GF-D8 (cell line): ENCODE data around the gene SDF2L1.
"Not testable (repeated sequence)": the region's sequence is repeated elsewhere in the genome, so short reads cannot be mapped to it uniquely, and the experiment has no call there.

Source experiments
- DNase-seq: peaks from one replicate; lab custom pipeline; 2025; lab: John Stamatoyannopoulos, UW

SDF2L1 gene

DNA sequence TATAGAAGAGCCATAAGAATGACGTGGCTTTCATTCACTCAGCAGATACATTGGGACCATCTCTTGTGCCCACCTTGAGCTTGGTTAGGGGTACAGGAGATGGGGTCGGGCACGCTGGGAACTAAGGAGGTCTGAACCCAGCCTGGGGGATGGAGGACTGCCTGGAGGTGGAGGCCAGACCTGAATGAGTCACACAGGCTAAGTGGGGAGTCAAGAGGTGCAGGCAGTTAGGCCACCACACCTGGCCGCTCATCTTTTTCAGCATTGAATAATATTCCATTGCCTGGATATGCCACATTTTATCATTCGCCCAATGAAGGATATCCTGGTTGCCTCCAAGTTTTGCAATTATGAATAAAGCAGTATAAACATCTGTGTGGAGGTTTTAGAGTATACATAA, 19.9 kb downstream of the SDF2L1 start:
- DNase-seq = no peak

DNA sequence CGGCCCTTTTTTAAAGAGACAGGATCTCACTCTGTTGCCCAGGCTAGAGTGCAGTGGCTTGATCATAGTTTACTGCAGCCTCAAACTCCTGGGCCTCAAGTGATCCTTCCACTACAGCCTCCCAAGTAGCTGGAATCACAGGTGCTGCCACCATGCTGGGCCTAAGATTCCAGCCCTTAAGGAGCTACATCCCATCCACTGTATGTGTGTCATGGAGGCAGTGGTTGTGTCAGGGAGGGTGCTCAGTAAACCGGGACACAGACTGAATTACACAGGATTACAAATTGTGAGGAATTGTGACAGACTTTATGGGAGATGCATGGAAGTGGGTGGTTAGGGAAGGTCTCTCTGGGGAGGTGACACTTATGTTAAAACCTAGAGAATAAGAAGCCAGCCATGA, 21.6 kb downstream of the SDF2L1 start:
- no peak for DNase-seq

DNA sequence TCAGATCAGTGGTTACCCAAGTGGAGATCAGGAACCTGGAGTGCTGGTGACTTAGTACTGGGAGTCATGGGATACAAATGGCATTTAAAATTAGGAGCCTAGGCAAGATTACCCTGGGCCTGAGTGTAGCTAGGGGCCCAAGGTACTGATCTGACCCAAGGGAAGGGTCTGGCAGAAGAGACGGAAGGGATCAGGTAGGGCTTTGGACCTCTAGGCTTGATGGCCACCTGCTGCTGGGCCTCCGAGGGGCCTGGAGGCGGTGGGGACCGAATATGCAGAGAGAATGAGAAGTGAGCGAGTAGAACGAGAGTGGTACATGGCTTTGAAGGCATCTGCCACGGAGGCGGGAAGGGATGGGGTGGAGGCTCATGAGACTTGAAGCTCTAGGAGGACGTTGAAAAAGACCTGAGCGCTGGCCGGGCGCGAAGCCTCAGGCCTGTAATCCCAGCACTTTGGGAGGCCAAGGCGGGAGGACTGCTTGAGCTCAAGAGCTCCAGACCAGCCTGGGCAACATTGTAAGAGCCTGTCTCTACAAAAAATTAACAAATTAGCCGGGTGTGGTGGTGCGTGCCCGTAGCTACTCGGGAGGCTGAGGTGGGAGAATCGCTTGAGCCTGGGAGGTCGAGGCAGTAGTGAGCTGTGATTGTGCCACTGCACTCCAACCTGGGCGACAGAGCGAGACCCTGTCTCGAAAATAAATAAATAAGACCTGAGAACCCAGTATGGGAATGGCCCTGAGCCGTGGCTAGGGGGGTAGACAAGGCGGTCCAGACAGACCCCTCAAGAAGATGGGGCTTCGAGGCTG, 23.1 kb downstream of the SDF2L1 start:
- DNase-seq = no peak

DNA sequence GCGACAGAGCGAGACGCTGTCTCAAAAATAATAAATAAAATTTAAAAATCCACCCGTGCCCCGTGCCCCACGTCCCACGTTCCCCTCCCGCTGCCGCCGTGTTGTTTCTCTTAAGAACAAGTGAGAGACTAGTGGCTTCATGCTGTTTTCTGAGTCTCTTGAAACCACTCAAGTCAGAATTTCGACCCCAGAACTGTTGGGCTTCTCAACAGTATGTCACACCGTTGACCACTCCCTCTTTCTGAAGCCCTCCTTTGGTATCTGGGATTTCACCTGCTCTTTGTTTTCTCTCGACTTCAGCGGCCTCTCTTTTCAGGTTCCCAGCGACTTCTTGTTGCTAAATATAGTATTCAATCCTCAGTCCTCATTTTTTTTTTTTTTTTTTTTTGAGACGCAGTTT, 24.7 kb downstream of the SDF2L1 start:
- no peak for DNase-seq

DNA sequence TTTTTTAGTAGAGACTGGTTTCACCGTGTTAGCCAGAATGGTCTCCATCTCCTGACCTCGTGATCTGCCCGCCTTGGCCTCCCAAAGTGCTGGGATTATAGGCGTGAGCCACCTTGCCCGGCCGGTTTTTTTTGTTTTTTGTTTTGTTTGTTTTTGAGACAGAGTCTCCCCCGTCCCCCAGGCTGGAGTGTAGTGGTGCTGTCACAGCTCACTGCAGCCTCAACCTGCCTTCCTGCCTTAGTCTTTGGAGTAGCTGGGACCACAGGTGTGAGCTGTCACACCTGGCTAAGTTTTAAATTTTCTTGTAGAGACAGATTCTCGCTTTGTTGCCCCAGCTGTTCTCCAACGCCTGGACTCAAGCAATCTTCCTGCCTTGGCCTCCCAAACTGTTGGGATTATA, 26.9 kb downstream of the SDF2L1 start:
- DNase-seq = no peak

DNA sequence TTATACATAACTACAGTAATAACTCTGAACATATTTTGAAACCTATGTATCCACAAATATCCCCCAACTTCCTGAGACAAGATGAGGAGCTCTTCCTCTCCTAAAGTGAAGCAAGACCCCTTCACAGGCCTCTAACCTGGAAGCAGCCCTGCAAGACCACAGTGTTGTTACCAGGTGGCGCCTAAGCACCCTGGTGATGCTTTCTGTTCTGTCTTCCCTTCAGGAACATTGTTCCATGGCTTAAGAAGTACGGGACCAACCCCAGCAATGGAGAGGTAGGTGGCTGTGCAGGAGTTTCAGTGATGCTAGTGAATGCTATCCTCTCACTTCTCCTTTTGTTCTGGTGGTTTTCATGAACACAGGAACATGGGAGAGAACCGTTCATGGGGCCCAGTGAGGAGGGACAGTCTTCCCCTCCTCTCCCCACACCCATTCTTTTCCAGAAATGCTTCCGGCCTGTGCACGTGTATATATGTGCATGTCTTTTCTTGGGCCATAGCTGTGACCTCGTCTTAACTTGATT, 30.1 kb downstream of the SDF2L1 start:
- no peak for DNase-seq

DNA sequence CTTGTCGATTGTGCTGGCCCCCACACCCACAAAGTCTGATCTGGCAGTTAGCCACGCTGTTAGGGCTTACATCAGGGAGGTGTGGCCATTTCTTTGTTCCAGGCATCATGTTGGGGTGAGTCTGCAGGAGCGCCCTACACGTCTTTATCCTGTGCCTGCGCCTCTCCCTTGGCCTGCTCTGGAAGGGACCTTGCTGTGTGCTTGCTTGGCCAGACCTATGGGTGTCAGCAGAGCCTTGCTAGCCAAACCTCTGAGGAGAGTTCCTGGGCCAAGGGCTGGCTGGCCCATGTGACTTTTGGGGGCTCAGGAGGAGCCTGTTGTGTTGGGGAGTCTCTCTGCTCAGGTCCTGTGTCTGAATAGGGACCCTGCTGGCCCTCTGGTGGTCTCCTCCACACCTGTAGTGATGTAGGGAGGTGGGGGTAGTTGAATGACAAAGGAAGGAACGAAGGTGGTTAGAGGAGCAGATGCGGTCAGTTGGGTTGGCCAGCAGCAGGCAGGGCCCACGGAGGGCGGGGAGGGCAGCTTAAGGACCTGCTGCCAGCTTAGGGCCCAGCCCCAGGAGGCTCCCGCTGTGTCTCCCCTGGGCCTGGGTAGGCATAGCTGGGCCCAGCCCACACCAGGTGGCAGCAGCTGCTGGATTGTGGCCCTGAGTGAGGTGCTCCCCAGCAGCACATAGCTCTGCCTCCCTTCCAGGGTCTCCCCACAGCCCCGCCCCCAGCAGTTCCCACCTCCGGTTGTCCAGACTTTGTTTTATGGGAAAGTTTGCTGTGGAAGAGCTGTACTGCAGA, 31.6 kb downstream of the SDF2L1 start:
- DNase-seq = no peak

DNA sequence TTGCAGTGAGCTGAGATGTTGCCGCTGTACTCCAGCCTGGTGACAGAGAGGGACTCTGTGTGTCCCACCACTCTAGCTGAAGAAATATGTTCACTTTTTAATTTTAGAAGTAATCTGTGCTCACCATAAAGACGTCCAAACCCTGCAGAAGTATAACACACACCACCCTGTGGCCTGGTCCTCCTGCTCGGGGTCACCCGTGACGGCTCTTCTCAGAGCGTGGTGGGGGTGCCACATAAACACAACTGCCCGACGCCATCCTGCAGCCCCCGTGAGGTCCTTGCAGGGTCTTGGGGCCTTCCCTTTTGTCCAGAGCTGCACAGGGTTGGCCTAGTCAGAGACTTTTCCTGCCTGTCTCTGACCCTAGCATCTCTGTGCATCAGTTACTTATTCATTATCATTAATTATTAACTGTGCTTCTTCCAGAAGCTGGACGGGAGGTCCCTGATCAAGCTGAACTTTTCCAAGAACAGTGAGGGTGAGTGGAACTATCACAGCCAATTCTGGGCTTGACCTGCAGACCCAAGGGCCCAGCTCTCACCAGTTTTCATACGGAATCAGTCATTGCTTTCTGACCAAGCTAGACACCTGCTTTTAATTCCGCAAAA, 32.6 kb downstream of the SDF2L1 start:
- DNase-seq = no peak

DNA sequence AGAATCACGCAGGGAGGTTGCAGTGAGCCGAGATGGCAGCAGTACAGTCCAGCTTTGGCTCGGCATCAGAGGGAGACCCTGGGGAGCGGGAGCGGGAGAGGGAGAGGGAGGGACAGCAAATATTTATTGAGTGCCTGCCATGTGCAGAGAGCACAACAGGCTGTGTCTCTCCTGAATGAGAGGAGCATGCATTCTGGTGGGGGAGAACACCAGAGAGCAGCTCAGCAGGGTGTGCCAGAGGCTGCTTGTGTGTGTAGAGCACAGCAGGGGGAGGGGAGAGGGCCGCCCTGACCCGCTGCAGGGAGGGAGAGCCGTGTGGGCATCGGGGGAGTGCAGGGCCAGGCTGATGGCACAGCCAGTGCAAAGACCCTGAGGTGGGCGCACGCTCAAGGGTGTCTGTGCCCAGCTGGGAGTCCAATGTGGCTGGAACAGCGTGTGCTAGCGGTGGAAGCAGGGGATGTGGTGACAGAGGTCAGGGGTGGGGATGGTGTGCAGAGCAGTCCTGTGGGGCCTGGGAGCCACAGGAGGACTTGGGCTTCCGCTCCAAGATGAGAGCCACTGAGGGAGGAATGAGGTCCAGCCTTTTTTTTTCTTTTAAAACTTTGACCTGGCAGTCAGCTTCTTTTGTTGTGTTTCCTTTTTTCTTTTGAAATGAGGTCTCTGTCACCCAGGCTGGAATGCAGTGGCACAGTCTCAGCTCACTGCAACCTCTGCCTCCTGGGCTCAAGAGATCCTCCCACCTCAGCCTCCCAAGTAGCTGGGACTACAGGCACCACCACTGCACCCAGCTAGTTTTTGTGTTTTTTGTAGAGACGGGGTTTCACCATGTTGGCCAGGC, 35.7 kb downstream of the SDF2L1 start:
- no peak for DNase-seq

DNA sequence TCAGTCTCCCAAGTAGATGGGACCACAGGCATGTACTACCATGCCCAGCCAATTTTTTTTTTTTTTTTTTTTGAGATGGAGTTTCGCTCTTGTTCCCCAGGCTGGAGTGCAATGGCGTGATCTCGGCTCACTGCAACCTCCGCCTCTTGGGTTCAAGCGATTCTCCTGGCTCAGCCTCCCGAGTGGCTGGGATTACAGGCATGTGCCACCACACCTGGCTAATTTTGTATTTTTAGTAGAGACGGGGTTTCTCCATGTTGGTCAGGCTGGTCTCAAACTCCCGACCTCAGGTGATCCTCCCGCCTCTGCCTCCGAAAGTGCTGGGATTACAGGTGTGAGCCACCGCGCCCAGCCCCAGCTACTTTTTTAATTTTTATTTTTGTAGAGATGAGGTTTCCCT, 36.7 kb downstream of the SDF2L1 start:
- DNase-seq = not testable (repeated sequence)

DNA sequence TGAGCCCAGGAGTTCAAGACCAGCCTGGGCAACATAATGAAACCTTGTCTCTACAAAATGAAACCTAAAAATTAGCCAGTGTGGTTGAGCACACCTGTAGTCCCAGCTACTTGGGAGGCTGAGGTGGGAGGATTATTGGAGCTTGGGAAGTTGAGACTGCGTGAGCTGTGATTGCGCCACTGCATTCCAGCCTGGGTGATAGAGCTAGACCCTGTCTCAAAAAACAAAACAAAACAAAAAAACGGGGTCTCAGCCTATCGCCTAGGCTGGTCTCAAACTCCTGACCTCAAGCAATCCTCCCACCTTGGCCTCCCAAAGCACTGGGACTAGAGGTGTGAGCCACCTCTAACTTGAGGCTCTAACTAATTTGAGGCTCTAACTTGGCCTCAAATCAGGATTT, 37.3 kb downstream of the SDF2L1 start:
- no peak for DNase-seq

DNA sequence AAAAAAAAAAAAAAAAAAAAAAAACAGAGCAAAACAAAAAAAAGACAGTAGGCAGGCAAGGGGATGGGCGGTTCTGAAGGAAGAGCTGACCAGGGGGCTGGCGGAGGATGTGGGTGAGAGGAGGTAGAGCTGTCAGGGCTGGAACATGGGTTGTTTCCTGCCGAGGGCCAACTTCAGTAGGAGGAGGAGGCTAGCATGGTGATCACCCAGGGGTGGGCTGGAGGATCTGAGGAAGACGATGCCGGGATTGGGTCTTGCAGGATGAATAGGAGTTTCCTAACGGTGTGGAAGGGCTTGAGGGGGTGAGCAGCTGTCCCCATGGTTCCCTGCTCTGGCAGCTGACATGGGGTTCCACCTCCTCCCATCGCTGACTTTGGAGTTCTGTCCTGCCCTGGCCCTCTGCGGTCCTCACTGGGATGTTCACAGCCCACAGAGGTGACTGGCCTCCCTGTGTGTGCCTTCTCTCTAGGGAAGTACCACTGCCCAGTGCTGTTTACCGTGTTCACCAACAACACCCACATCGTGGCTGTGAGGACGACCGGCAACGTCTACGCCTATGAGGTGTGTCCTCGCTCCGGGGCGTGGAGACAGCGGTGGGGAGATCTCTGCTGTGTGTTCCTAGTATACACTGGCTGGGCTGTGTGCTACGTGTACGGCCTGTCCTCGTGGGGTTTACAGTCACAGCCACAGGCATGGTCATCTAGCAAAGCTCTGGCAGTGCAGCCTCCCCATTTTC, 38.9 kb downstream of the SDF2L1 start:
- no peak for DNase-seq

DNA sequence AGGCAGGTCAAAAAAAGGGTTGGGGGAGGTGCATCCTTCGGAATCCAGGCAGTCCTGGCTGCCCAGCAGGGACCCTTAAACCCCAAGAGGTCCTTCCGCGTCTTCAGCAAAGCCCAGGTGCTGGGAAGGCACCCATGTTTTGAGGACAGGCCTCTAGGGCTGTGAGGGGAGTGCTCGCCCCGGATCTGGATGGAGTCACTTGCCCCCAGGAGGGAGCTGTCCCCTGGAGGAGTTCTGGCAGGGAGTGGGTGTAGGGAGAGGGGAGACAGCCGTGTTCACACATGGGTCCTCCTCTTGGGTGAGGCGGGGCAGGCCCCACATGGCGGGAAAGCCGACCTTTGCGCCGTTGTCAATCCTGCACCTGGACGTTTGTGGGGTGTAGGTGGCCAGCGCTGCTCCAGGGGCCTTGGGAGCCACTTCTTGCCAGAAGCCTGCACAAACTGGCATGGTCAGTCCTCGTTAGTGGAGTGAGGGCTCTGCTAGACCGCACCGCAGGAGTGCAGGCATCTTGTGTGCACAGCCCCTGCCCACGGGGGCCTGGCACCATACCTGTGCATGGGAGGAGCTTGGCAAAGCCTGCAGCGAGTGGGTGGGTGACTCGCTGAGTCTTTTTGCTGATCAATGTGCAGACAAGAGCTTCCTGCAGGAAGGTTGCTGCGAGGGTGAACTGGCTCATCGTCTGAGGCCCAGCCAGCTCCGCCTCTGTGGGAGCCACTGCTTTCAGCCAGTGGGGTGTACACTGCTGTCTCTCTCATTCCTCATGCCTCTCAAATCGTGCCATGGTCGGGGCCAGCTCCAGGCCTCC, 39.7 kb downstream of the SDF2L1 start:
- DNase-seq = no peak

DNA sequence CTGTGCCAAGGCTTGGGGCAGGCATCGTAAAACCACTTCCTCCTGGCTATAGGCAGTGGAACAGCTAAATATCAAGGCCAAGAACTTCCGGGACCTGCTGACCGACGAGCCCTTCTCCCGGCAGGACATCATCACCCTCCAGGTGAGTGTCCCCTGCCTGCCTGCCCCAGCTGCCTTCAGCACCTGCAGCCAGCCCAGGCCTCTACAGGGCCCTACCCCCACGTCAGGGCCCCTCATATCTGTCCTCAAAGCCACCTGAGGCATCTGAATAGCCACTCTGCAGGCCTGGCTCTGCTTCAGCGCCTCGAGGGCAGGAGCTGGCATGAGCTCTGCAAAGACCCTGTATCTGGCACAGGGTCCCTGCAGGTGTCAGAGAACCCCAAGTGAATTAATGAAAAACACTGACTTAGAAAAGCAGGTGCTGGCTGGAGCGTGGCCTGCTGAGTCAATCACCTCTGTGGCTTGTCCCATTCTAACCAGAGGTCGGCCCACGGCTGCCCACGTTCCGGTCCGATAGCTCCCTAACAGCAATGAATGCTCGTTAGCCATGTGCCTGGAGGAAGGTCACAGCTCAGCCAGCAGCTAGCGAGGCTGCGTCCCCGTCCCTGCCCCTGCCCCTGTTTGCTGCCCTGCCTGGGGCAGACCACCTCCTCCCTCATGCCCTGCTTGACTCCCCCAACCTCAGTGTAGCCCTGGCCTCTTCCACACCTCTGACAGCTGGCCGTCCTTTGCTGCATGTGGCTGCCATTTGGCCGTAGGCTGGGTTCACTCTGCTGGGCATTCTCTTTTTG, 40.5 kb downstream of the SDF2L1 start:
- no peak for DNase-seq

DNA sequence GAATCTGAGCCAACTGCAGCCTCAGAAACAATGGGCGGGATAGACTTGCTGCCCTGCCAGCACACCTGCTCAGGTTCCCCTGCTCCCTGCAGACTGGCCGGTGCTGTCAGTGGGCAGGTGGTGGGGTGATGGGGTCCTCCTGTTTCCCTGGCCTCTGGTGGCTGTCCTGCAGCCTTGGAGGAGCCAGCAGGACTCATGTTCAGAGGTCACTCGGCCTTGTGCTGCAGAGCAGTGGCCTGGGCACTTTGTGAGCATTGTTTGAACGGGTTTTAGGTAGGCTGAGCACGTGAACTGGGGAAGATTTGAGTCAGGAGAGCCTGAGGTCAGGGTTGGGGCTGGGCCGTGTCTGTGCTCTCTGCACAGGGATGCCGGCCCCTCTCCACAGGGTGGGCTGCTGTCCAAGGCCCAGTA, 41.3 kb downstream of the SDF2L1 start:
- no peak for DNase-seq

DNA sequence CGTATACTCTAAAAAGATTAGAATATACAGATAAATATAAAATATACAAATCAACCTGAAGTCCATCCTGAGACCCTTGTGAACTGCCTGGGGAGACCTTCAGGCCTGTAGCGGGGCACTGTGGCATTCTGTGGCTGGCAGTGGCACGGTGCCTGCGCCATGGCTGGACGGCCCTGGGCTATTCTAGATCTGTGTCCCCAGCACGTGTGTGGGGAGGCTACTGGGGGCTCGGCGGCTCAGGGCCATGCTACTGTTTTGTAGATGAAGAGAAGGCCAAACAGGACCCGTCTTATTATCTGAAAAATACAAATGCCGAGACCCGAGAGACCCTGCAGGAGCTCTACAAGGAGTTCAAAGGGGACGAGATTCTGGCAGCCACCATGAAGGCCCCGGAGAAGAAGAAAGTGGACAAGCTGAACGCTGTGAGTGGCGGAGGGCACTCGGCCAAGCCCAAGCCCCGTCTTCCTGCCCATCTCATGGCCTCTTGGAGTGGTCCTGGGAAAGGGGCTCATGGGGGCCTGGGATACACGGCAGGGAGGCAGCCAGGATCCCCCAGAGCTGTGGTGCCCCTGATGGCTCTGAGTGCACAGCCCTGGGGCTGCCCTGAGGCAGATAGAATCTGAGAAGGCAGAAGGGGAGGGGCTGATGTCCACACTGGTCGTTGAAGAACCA, 42.5 kb downstream of the SDF2L1 start:
- DNase-seq = no peak

DNA sequence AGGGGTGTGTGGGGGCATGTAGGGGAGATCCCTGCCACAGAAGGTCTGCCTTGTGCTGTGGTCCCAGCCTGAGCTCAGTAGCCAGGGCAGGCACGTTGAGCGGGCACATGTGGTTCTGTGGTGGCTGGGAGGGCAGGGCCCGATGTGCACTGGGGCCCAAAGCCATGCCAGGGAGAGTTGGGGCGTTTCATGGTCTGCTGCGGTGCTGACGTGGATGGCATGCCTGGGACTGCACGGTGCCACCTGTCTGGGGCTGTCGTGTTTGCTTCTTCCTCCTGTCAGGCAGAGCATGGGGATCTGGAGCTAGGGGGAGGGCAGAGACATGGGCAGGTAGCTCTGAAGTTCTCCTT, 43.0 kb downstream of the SDF2L1 start:
- DNase-seq = no peak

DNA sequence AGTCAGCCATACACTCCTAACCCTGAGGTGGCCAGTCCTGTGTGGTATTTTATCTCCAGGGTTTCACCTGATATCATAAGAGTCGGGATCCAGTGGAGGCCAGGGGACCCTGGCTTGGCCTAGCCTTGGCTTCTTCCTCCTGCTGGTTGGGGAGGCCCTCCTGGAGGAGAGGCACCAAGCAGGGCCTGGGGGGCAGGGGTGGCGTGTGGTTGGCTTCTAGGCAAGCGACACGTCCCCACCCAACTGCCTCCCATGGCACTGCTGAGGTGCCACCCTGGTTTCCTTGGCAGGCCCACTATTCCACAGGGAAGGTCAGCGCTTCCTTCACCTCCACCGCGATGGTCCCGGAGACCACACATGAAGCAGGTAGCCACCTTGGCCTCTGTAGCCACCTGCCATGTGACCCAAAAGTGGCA, 44.1 kb downstream of the SDF2L1 start:
- no peak for DNase-seq
